Measurements from ENCODE around the gene PRR23C. TPM values are rescaled to one million over a fixed set of nuclear protein-coding genes. Genes with fewer than 3 reads are reported as not detected.

Gene PRR23C
- polyA plus RNA-seq, 12 donors: 0.07 TPM; not detected in 11

GRCh38 chr3:139005356-139005993 is 39.2 kb downstream of the PRR23C start:
- no peak for DNase-seq

GRCh38 chr3:138995706-138996105 is 49.0 kb downstream of the PRR23C start:
- DNase-seq: no peak

Other genes with a start within 250 kb of the PRR23C start
- 10 to 100 TPM in 10 of 12 donors, 1 to 10 TPM in 1, not detected in 1; 9.6 to 16.9 (median 12.7) TPM for gene PIK3CB, start 210.0 kb downstream of the PRR23C start, polyA plus RNA-seq (ENCODE audit: insufficient read length in 12 of 12)
- under 1 TPM in 3 of 12 donors, not detected in 9; 0.05 to 0.14 (median 0.06) TPM for gene FOXL2, start 97.8 kb downstream of the PRR23C start, polyA plus RNA-seq (ENCODE audit: insufficient read length in 12 of 12)
- gene FOXL2NB, start 97.7 kb downstream of the PRR23C start, polyA plus RNA-seq (ENCODE audit: insufficient read length in 12 of 12): under 1 TPM in 4 of 12 donors, not detected in 8; 0.07 to 0.26 (median 0.10) TPM
- gene PRR23A, start 38.6 kb downstream of the PRR23C start, polyA plus RNA-seq (ENCODE audit: insufficient read length in 12 of 12): not detected
- gene PRR23B, start 24.0 kb downstream of the PRR23C start, polyA plus RNA-seq (ENCODE audit: insufficient read length in 12 of 12): not detected